ENCODE measurements around the gene MTF1.

MTF1 gene

GRCh38 chr1:37831809-37832208 lies 27.6 kb downstream of the MTF1 start:
- in situ Hi-C loops (cut with MboI; ENCODE audit: low sequenced_read_pairs): no loop called here

- in situ Hi-C loops (cut with MboI; ENCODE audit: low sequenced_read_pairs): no loop called here
Observed at GRCh38 chr1:37831109-37831508, 28.3 kb downstream of the MTF1 start.

GRCh38 chr1:37828410-37829074 lies 30.9 kb downstream of the MTF1 start:
- in situ Hi-C loops (cut with MboI; ENCODE audit: low sequenced_read_pairs): no loop called here

- in situ Hi-C loops (cut with MboI; ENCODE audit: low sequenced_read_pairs): no loop called here
Observed at GRCh38 chr1:37825506-37825905, 33.9 kb downstream of the MTF1 start.

GRCh38 chr1:37824001-37824400 lies 35.4 kb downstream of the MTF1 start:
- in situ Hi-C loops (cut with MboI; ENCODE audit: low sequenced_read_pairs): no loop called here

- in situ Hi-C loops (cut with MboI; ENCODE audit: low sequenced_read_pairs): no loop called here
Observed at GRCh38 chr1:37822906-37823815, 36.2 kb downstream of the MTF1 start.

- in situ Hi-C loops (cut with MboI; ENCODE audit: low sequenced_read_pairs): no loop called here
Observed at GRCh38 chr1:37821481-37821880, 37.9 kb downstream of the MTF1 start.

GRCh38 chr1:37817481-37817880 lies 41.9 kb downstream of the MTF1 start:
- in situ Hi-C loops (cut with MboI; ENCODE audit: low sequenced_read_pairs): no loop called here

GRCh38 chr1:37814252-37814651 lies 45.1 kb downstream of the MTF1 start:
- in situ Hi-C loops (cut with MboI; ENCODE audit: low sequenced_read_pairs): no loop called here

- in situ Hi-C loops (cut with MboI; ENCODE audit: low sequenced_read_pairs): no loop called here
Observed at GRCh38 chr1:37813529-37814145, 45.8 kb downstream of the MTF1 start.

GRCh38 chr1:37811027-37811655 lies 48.3 kb downstream of the MTF1 start:
- in situ Hi-C loops (cut with MboI; ENCODE audit: low sequenced_read_pairs): no loop called here

- in situ Hi-C loops (cut with MboI; ENCODE audit: low sequenced_read_pairs): no loop called here
Observed at GRCh38 chr1:37809942-37810341, 49.5 kb downstream of the MTF1 start.

- in situ Hi-C loops (cut with MboI; ENCODE audit: low sequenced_read_pairs): no loop called here
Observed at GRCh38 chr1:37808369-37809319, 50.7 kb downstream of the MTF1 start.

- in situ Hi-C loops (cut with MboI; ENCODE audit: low sequenced_read_pairs): no loop called here
Observed at GRCh38 chr1:37807555-37808368, 51.6 kb downstream of the MTF1 start, which contains the start of the genes C1orf122 and YRDC. C1orf122 (plus strand) TSS chr1:37807790; CDS start chr1:37808405, 615 bp downstream. YRDC (minus strand) TSS chr1:37808208; CDS start chr1:37808180, 28 bp downstream.

- in situ Hi-C loops (cut with MboI; ENCODE audit: low sequenced_read_pairs): no loop called here
Observed at GRCh38 chr1:37807220-37807554, 52.2 kb downstream of the MTF1 start.

GRCh38 chr1:37802439-37802838 lies 57.0 kb downstream of the MTF1 start:
- in situ Hi-C loops (cut with MboI; ENCODE audit: low sequenced_read_pairs): no loop called here

GRCh38 chr1:37797750-37798345 lies 61.5 kb downstream of the MTF1 start:
- in situ Hi-C loops (cut with MboI; ENCODE audit: low sequenced_read_pairs): no loop called here

- in situ Hi-C loops (cut with MboI; ENCODE audit: low sequenced_read_pairs): no loop called here
Observed at GRCh38 chr1:37795340-37796125, 63.9 kb downstream of the MTF1 start.

Data from HL-60/S4 treated with phorbol 12-myristate 13-acetate at 8.2 ng/mL for 4 days and 3 days (cell line).